Activated naive CD8-positive, alpha-beta T cell treated with anti-CD3 and anti-CD28 coated beads, Interleukin-2, amount 10 ng/mL, durations not matched to agents 7 days and 5 days (primary cell): ENCODE data around the gene SH3BGRL. TPM values are rescaled to one million over a fixed set of nuclear protein-coding genes. Genes with fewer than 3 reads are reported as not detected.

Source experiments
- ATAC-seq: fragments of 150-1000 bp; cut with Tn5 transposase; one replicate; pipeline ENCODE4 v1.10.0; 2021; ENCODE audit warnings: low read depth, moderate library complexity
- POLR2A ChIA-PET: fragments of 350-600 bp; sonication (Branson Sonifier 250); formaldehyde crosslinking; loops from one replicate; lab custom pipeline; 2021; ENCODE audit warnings: antibody characterized with exemption; lab: Charles Lee
- DNase-seq: peaks from one replicate; pipeline ENCODE4 v3.0.0; 2021
- H3K27ac Mint-ChIP-seq: one replicate; pipeline ENCODE4 v1.8.0; 2022; ENCODE audit warnings: mild to moderate bottlenecking, mixed read lengths
- H3K27me3 Mint-ChIP-seq: one replicate; pipeline ENCODE4 v1.8.0; 2022; ENCODE audit warnings: mild to moderate bottlenecking, moderate library complexity, mixed read lengths
- H3K36me3 Mint-ChIP-seq: one replicate; pipeline ENCODE4 v1.8.0; 2021; ENCODE audit warnings: mild to moderate bottlenecking, mixed read lengths
- H3K4me1 Mint-ChIP-seq: one replicate; pipeline ENCODE4 v1.8.0; 2021; ENCODE audit warnings: mixed read lengths
- H3K4me3 Mint-ChIP-seq: one replicate; pipeline ENCODE4 v1.8.0; 2022; ENCODE audit warnings: mild to moderate bottlenecking, moderate library complexity, mixed read lengths
- H3K9me3 Mint-ChIP-seq: one replicate; pipeline ENCODE4 v1.8.0; 2021; ENCODE audit warnings: mixed read lengths
- total RNA-seq, 2 experiments: library from RNA; stranded (reverse); gene quantifications; one replicate each; pipeline ENCODE4 v1.2.3, GENCODE V29; 2021

The SH3BGRL gene
- total RNA-seq, 2 experiments from 2014 or later: 76.8 to 86.3 TPM

- Mint-ChIP-seq H3K27ac (no peak overlapping the region), H3K36me3 (peaks cover 12% of the 10 kb centered on the region), H3K4me3 (no peak overlapping the region), H3K27me3 (no peaks in the 10 kb centered on the region), H3K4me1 (no peaks in the 10 kb centered on the region), H3K9me3 (no peaks in the 10 kb centered on the region)
- no peak for DNase-seq
- POLR2A ChIA-PET: no interaction called here
- no peak for ATAC-seq
Measured at GRCh38 chrX:81231476-81231875, 29.6 kb downstream of the SH3BGRL start.

- Mint-ChIP-seq H3K4me3 (no peak overlapping the region), H3K4me1 (no peaks in the 10 kb centered on the region), H3K27ac (no peak overlapping the region), H3K36me3 (peaks cover 18% of the 10 kb centered on the region), H3K27me3 (no peaks in the 10 kb centered on the region), H3K9me3 (peaks cover 1% of the 10 kb centered on the region)
- DNase-seq (no peak), ATAC-seq (no peak)
- POLR2A ChIA-PET: no interaction called here
Measured at GRCh38 chrX:81232218-81232617, 30.3 kb downstream of the SH3BGRL start.

- H3K9me3 Mint-ChIP-seq: peaks cover 10% of the 10 kb centered on the region
- H3K27me3 Mint-ChIP-seq: no peaks in the 10 kb centered on the region
- no peak overlapping the region for H3K27ac Mint-ChIP-seq
- peaks cover 43% of the 10 kb centered on the region for H3K36me3 Mint-ChIP-seq
- no peaks in the 10 kb centered on the region for H3K4me1 Mint-ChIP-seq
- no peak for ATAC-seq
- POLR2A ChIA-PET: no interaction called here
- H3K4me3 Mint-ChIP-seq: no peak overlapping the region
- DNase-seq: no peak
Measured at GRCh38 chrX:81237516-81237915, 35.6 kb downstream of the SH3BGRL start.

- H3K27me3 Mint-ChIP-seq: no peaks in the 10 kb centered on the region
- H3K36me3 Mint-ChIP-seq: peaks cover 45% of the 10 kb centered on the region
- H3K9me3 Mint-ChIP-seq: peaks cover 10% of the 10 kb centered on the region
- no peak overlapping the region for H3K27ac Mint-ChIP-seq
- no peak for DNase-seq
- no peaks in the 10 kb centered on the region for H3K4me1 Mint-ChIP-seq
- POLR2A ChIA-PET: no interaction called here
- no peak overlapping the region for H3K4me3 Mint-ChIP-seq
- ATAC-seq: no peak
Measured at GRCh38 chrX:81238166-81238565, 36.3 kb downstream of the SH3BGRL start.

- POLR2A ChIA-PET: no interaction called here
- ATAC-seq: no peak
Measured at GRCh38 chrX:81240701-81241331, 38.9 kb downstream of the SH3BGRL start.

GRCh38 chrX:81241753-81242152, 39.9 kb downstream of the SH3BGRL start:
- Mint-ChIP-seq H3K4me1 (no peaks in the 10 kb centered on the region), H3K27me3 (no peaks in the 10 kb centered on the region), H3K9me3 (peaks cover 8% of the 10 kb centered on the region), H3K36me3 (peaks cover 40% of the 10 kb centered on the region), H3K4me3 (no peak overlapping the region), H3K27ac (no peak overlapping the region)
- ATAC-seq: no peak
- no peak for DNase-seq
- POLR2A ChIA-PET: no interaction called here

More at GRCh38 chrX:81240701-81241331, 38.9 kb downstream of the SH3BGRL start:
- no peak overlapping the region for H3K27ac Mint-ChIP-seq
- H3K27me3 Mint-ChIP-seq: no peaks in the 10 kb centered on the region
- peaks cover 10% of the 10 kb centered on the region for H3K9me3 Mint-ChIP-seq
- no peak for DNase-seq
- no peak overlapping the region for H3K4me3 Mint-ChIP-seq
- no peaks in the 10 kb centered on the region for H3K4me1 Mint-ChIP-seq
- H3K36me3 Mint-ChIP-seq: peaks cover 42% of the 10 kb centered on the region

- peaks cover 2% of the 10 kb centered on the region for H3K4me1 Mint-ChIP-seq
- no peaks in the 10 kb centered on the region for H3K27me3 Mint-ChIP-seq
- no peaks in the 10 kb centered on the region for H3K9me3 Mint-ChIP-seq
- H3K27ac Mint-ChIP-seq: no peak overlapping the region
- ATAC-seq (no peak), DNase-seq (no peak)
- peaks cover 7% of the 10 kb centered on the region for H3K36me3 Mint-ChIP-seq
- H3K4me3 Mint-ChIP-seq: no peak overlapping the region
- POLR2A ChIA-PET: no interaction called here
Measured at GRCh38 chrX:81255876-81256275, 54.0 kb downstream of the SH3BGRL start.

- no peak for DNase-seq
- POLR2A ChIA-PET: no interaction called here
- Mint-ChIP-seq H3K4me3 (no peak overlapping the region), H3K36me3 (peaks cover 7% of the 10 kb centered on the region), H3K4me1 (peaks cover 2% of the 10 kb centered on the region), H3K27me3 (no peaks in the 10 kb centered on the region), H3K27ac (no peak overlapping the region), H3K9me3 (no peaks in the 10 kb centered on the region)
- ATAC-seq: no peak
Measured at GRCh38 chrX:81257817-81258216, 55.9 kb downstream of the SH3BGRL start.

- H3K9me3 Mint-ChIP-seq: no peaks in the 10 kb centered on the region
- H3K4me1 Mint-ChIP-seq: peaks cover 2% of the 10 kb centered on the region
- no peaks in the 10 kb centered on the region for H3K27me3 Mint-ChIP-seq
- no peaks in the 10 kb centered on the region for H3K36me3 Mint-ChIP-seq
- no peak for ATAC-seq
- DNase-seq: no peak
- POLR2A ChIA-PET: no interaction called here
- H3K27ac Mint-ChIP-seq: no peak overlapping the region
- no peak overlapping the region for H3K4me3 Mint-ChIP-seq
Measured at GRCh38 chrX:81259020-81259713, 57.3 kb downstream of the SH3BGRL start.

- peaks cover 1% of the 10 kb centered on the region for H3K36me3 Mint-ChIP-seq
- POLR2A ChIA-PET: no interaction called here
- ATAC-seq (no peak), DNase-seq (no peak)
- no peaks in the 10 kb centered on the region for H3K9me3 Mint-ChIP-seq
- H3K27me3 Mint-ChIP-seq: no peaks in the 10 kb centered on the region
- no peak overlapping the region for H3K4me3 Mint-ChIP-seq
- peaks cover 2% of the 10 kb centered on the region for H3K4me1 Mint-ChIP-seq
- no peak overlapping the region for H3K27ac Mint-ChIP-seq
Measured at GRCh38 chrX:81259714-81260395, 58.0 kb downstream of the SH3BGRL start.

- POLR2A ChIA-PET: no interaction called here
- H3K27me3 Mint-ChIP-seq: no peaks in the 10 kb centered on the region
- ATAC-seq (no peak), DNase-seq (no peak)
- H3K27ac Mint-ChIP-seq: no peak overlapping the region
- H3K4me3 Mint-ChIP-seq: no peak overlapping the region
- peaks cover 7% of the 10 kb centered on the region for H3K36me3 Mint-ChIP-seq
- H3K4me1 Mint-ChIP-seq: peaks cover 2% of the 10 kb centered on the region
- peaks cover 5% of the 10 kb centered on the region for H3K9me3 Mint-ChIP-seq
Measured at GRCh38 chrX:81261576-81261975, 59.7 kb downstream of the SH3BGRL start.

GRCh38 chrX:81263059-81263458, 61.2 kb downstream of the SH3BGRL start:
- Mint-ChIP-seq H3K4me1 (peaks cover 2% of the 10 kb centered on the region), H3K9me3 (peaks cover 5% of the 10 kb centered on the region), H3K36me3 (peaks cover 17% of the 10 kb centered on the region), H3K4me3 (no peak overlapping the region), H3K27me3 (no peaks in the 10 kb centered on the region), H3K27ac (no peak overlapping the region)
- POLR2A ChIA-PET: no interaction called here
- ATAC-seq (no peak), DNase-seq (no peak)

GRCh38 chrX:81278616-81279015, 76.7 kb downstream of the SH3BGRL start:
- peaks cover 3% of the 10 kb centered on the region for H3K9me3 Mint-ChIP-seq
- no peak overlapping the region for H3K27ac Mint-ChIP-seq
- peaks cover 34% of the 10 kb centered on the region for H3K36me3 Mint-ChIP-seq
- no peaks in the 10 kb centered on the region for H3K4me1 Mint-ChIP-seq
- POLR2A ChIA-PET: no interaction called here
- H3K27me3 Mint-ChIP-seq: no peaks in the 10 kb centered on the region
- H3K4me3 Mint-ChIP-seq: no peak overlapping the region
- ATAC-seq (no peak), DNase-seq (no peak)

GRCh38 chrX:81280148-81280547, 78.2 kb downstream of the SH3BGRL start:
- Mint-ChIP-seq H3K9me3 (peaks cover 6% of the 10 kb centered on the region), H3K27ac (no peak overlapping the region), H3K36me3 (peaks cover 41% of the 10 kb centered on the region), H3K4me1 (no peaks in the 10 kb centered on the region), H3K27me3 (no peaks in the 10 kb centered on the region), H3K4me3 (no peak overlapping the region)
- ATAC-seq (no peak), DNase-seq (no peak)
- POLR2A ChIA-PET: no interaction called here
